ENCODE results near the gene RNF31.
A peak's percentile ranks its signal among the peaks of the same experiment; 100 is the strongest.

The RNF31 gene

GRCh38 chr14:24160850-24161804 is 13.8 kb downstream of the RNF31 start, which contains the start of gene IRF9:
Gene IRF9, plus strand, starts transcription at chr14:24161265. Its CDS starts 880 bp downstream, at chr14:24162145.
- peak; percentile 88 to 95 for DNase-seq

- DNase-seq, result no peak
These were observed 14.8 kb downstream of the RNF31 start for GRCh38 chr14:24162093-24162492.

- no peak for DNase-seq
These were observed 17.3 kb downstream of the RNF31 start for GRCh38 chr14:24164518-24164991.

- no peak for DNase-seq
These were observed 18.5 kb downstream of the RNF31 start for GRCh38 chr14:24165785-24166184.

- no peak for DNase-seq
These were observed 20.3 kb downstream of the RNF31 start for GRCh38 chr14:24167469-24168114.

GRCh38 chr14:24171422-24172260 is 24.3 kb downstream of the RNF31 start, which contains the start of gene REC8:
Gene REC8, plus strand, starts transcription at chr14:24172080. Its CDS starts 473 bp downstream, at chr14:24172553.
- DNase-seq, result no peak

GRCh38 chr14:24172261-24172860 is 25.1 kb downstream of the RNF31 start:
- no peak for DNase-seq

- DNase-seq, result no peak
These were observed 25.6 kb downstream of the RNF31 start for GRCh38 chr14:24172871-24173281.

- no peak for DNase-seq
These were observed 29.3 kb downstream of the RNF31 start for GRCh38 chr14:24176599-24176998.

GRCh38 chr14:24177041-24177825 is 29.9 kb downstream of the RNF31 start:
- DNase-seq, result no peak

GRCh38 chr14:24177891-24178290 is 30.6 kb downstream of the RNF31 start:
- DNase-seq, result no peak

- DNase-seq, result no peak
These were observed 31.3 kb downstream of the RNF31 start for GRCh38 chr14:24178399-24179178.

- no peak for DNase-seq
These were observed 32.1 kb downstream of the RNF31 start for GRCh38 chr14:24179294-24179960.

- DNase-seq, result no peak
These were observed 32.9 kb downstream of the RNF31 start for GRCh38 chr14:24179961-24180796.

GRCh38 chr14:24181371-24182077 is 34.2 kb downstream of the RNF31 start:
- no peak for DNase-seq

- no peak for DNase-seq
These were observed 35.0 kb downstream of the RNF31 start for GRCh38 chr14:24182110-24182882.

- no peak for DNase-seq
These were observed 35.8 kb downstream of the RNF31 start for GRCh38 chr14:24183014-24183481.

Data from NCI-H446 (cell line).